GM21825 (cell line): ENCODE data around the gene FIZ1.

Experiments
- ATAC-seq: cut with Tn5 transposase; IDR thresholded peaks from one replicate; pipeline ENCODE4 v1.9.1; 2021; ENCODE audit warnings: mild to moderate bottlenecking, moderate library complexity; ENCODE audit not compliant: unreplicated experiment

Gene FIZ1

GRCh38 chr19:55544014-55544413, 55.3 kb downstream of the FIZ1 start:
- ATAC-seq: no peak

DNA sequence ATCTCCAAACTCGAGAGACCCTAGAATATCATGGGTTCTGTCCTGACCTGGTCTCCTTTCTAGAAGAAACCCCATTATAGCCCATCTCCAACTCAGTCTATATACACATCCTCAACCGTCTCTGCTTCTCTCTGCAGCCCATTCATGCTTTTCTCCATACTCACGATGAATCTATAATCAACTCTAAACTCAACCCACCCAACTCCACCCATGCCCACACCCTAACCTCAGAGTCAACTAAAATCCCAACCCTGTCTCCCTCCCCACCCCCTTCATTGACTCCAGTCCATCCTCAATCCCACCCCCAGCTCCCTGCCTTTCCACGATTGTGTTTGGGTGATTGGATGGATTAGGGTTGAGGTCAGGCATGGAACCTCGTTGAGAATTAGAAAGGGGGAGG, 55.8 kb downstream of the FIZ1 start:
- ATAC-seq: no peak

GRCh38 chr19:55542292-55542855, 56.9 kb downstream of the FIZ1 start:
- no peak for ATAC-seq
